Breast epithelium (tissue), 4 donors: ENCODE measurements around the gene SLC2A13. TPM values are rescaled to one million over a fixed set of nuclear protein-coding genes. Genes with fewer than 3 reads are reported as not detected.
"Not testable (repeated sequence)": the region's sequence is repeated elsewhere in the genome, so short reads cannot be mapped to it uniquely, and the experiment has no call there.

Experiments
- DNase-seq, 2 donors: peaks; one replicate each; pipeline ENCODE4 v3.0.0-alpha.2; 2019; ENCODE audit warnings: low spot score in 2 of 2
- H3K27ac ChIP-seq, 2 donors: fragments of 200-600 bp; sonication (generic) in 1 of 2; one replicate each; pipeline ENCODE4 v1.5.1; 2016 to 2019; ENCODE audit warnings: mild to moderate bottlenecking in 1 of 2
- H3K27me3 ChIP-seq, 2 donors: fragments of 200-600 bp; sonication (generic) in 1 of 2; one replicate each; pipeline versions ENCODE4 v1.5.1 to v1.6.0; 2017 to 2019; ENCODE audit warnings: control low read depth in 1 of 2, mild to moderate bottlenecking in 1 of 2
- H3K36me3 ChIP-seq: fragments of 200-600 bp; one replicate; pipeline ENCODE4 v1.5.1; 2019
- H3K4me1 ChIP-seq, 2 donors: fragments of 200-600 bp; sonication (generic); one replicate each; pipeline ENCODE4 v1.5.1; 2016 to 2019; ENCODE audit warnings: control low read depth in 1 of 2
- H3K4me3 ChIP-seq, 3 donors: fragments of 200-600 bp; sonication (generic); 1 replicate in 2 of 3; 2 replicates in 1 of 3; pipeline ENCODE4 v1.5.1; 2016 to 2019; ENCODE audit warnings: mild to moderate bottlenecking in 3 of 3, moderate library complexity in 2 of 3
- H3K9me3 ChIP-seq, 2 donors: fragments of 200-600 bp; sonication (generic) in 1 of 2; one replicate each; pipeline ENCODE4 v1.5.1; 2016 to 2019; ENCODE audit warnings: control low read depth in 1 of 2
- CTCF ChIP-seq, 3 donors: fragments of 450-650 bp; IDR thresholded peaks; one replicate each; pipeline ENCODE4 v1.5.1; 2016 to 2017; ENCODE audit warnings: antibody characterized with exemption in 3 of 3, mild to moderate bottlenecking in 3 of 3, moderate library complexity in 3 of 3
- POLR2A ChIP-seq: fragments of 450-650 bp; IDR thresholded peaks from one replicate; pipeline ENCODE4 v1.6.1; 2016; ENCODE audit warnings: antibody characterized with exemption, mild to moderate bottlenecking, moderate library complexity
- POLR2AphosphoS5 ChIP-seq, 3 donors: sonication (generic); formaldehyde crosslinking; IDR thresholded peaks; one replicate each; pipeline ENCODE4 v1.6.1; 2017; ENCODE audit warnings: antibody characterized with exemption in 3 of 3
- intact Hi-C: fragments of 100-400 bp; cut with DNase I; formaldehyde crosslinking; loops from one replicate; pipeline ENCODE4 v1.15.1; 2023; ENCODE audit warnings: low total_unique reads
- total RNA-seq, 3 donors: library from RNA; depleted of rRNA; stranded (reverse); fragments of >200 nt; gene quantifications; one replicate each; pipeline ENCODE4 v1.1.0, GENCODE V29; 2016

SLC2A13 gene
- total RNA-seq, 3 donors from 2014 or later = 17.1 to 32.2 (median 22.0) TPM

GRCh38 chr12:39755478-39755877 is 350.4 kb downstream of the SLC2A13 start:
- intact Hi-C loops = no loop called here
- Histone ChIP-seq H3K4me1 (no peaks in the 10 kb centered on the region), H3K4me3 (no peak overlapping the region), H3K9me3 (no peaks in the 10 kb centered on the region), H3K36me3 (no peaks in the 10 kb centered on the region), H3K27ac (no peak overlapping the region), H3K27me3 (no peaks in the 10 kb centered on the region)
- TF ChIP-seq CTCF (IDR thresholded peaks at IDR 0.05) = no peak
- no peak for TF ChIP-seq POLR2AphosphoS5 (IDR thresholded peaks at IDR 0.05)
- TF ChIP-seq POLR2A = no peak
- DNase-seq = no peak

GRCh38 chr12:39752482-39753137 is 353.3 kb downstream of the SLC2A13 start:
- no peak for DNase-seq
- intact Hi-C loops = no loop called here
- Histone ChIP-seq H3K4me3 (no peak overlapping the region), H3K9me3 (no peaks in the 10 kb centered on the region), H3K36me3 (no peaks in the 10 kb centered on the region), H3K4me1 (no peaks in the 10 kb centered on the region), H3K27ac (no peak overlapping the region), H3K27me3 (no peaks in the 10 kb centered on the region)
- TF ChIP-seq CTCF (IDR thresholded peaks at IDR 0.05) (no peak), POLR2A (no peak), POLR2AphosphoS5 (IDR thresholded peaks at IDR 0.05) (no peak)

- H3K9me3 ChIP-seq, intact Hi-C loops: not testable (repeated sequence)
Observed at GRCh38 chr12:39746151-39746550, 359.7 kb downstream of the SLC2A13 start.

GRCh38 chr12:39743655-39744054 is 362.2 kb downstream of the SLC2A13 start:
- TF ChIP-seq POLR2A = no peak
- no peak for TF ChIP-seq POLR2AphosphoS5 (IDR thresholded peaks at IDR 0.05)
- no peak for TF ChIP-seq CTCF (IDR thresholded peaks at IDR 0.05)
- no peaks in the 10 kb centered on the region for H3K27me3 ChIP-seq
- H3K9me3 ChIP-seq = no peaks in the 10 kb centered on the region
- no peak overlapping the region for H3K27ac ChIP-seq
- no peak overlapping the region for H3K4me3 ChIP-seq
- no peaks in the 10 kb centered on the region for H3K36me3 ChIP-seq
- no peak for DNase-seq
- no peaks in the 10 kb centered on the region for H3K4me1 ChIP-seq
- intact Hi-C loops = no loop called here

More at GRCh38 chr12:39746151-39746550, 359.7 kb downstream of the SLC2A13 start:
- H3K4me1 ChIP-seq, H3K27ac ChIP-seq, H3K4me3 ChIP-seq, H3K36me3 ChIP-seq, H3K27me3 ChIP-seq, DNase-seq: not testable (repeated sequence)

GRCh38 chr12:39736406-39736805 is 369.5 kb downstream of the SLC2A13 start:
- DNase-seq = no peak
- H3K36me3 ChIP-seq = no peaks in the 10 kb centered on the region
- intact Hi-C loops = no loop called here
- no peak overlapping the region for H3K27ac ChIP-seq
- H3K4me3 ChIP-seq = no peak overlapping the region
- no peaks in the 10 kb centered on the region for H3K27me3 ChIP-seq
- H3K4me1 ChIP-seq = no peaks in the 10 kb centered on the region
- H3K9me3 ChIP-seq = peaks cover 20 to 60% of the 10 kb centered on the region in 2 donors
- TF ChIP-seq POLR2A (no peak), CTCF (IDR thresholded peaks at IDR 0.05) (no peak), POLR2AphosphoS5 (IDR thresholded peaks at IDR 0.05) (no peak)
